Measurements from ENCODE around the gene RTF2. TPM values are rescaled to one million over a fixed set of nuclear protein-coding genes. Genes with fewer than 3 reads are reported as not detected.

Gene RTF2
- total RNA-seq, 1 donor from 2014 or later, result 75.3 TPM

- DNase-seq (ENCODE audit: low read depth, low spot score), result no peak
- H3K4me3 Mint-ChIP-seq, result no peak overlapping the region
- TF ChIP-seq CTCF (conservative IDR thresholded peaks at IDR 0.05), result no peak
- H3K27me3 Mint-ChIP-seq (ENCODE audit: low read depth), result no peaks in the 10 kb centered on the region
- H3K27ac Mint-ChIP-seq (ENCODE audit: unreplicated experiment), result no peak overlapping the region
- no peaks in the 10 kb centered on the region for H3K36me3 Mint-ChIP-seq (ENCODE audit: low read depth)
- H3K9me3 Mint-ChIP-seq, result no peaks in the 10 kb centered on the region
- H3K4me1 Mint-ChIP-seq, result no peaks in the 10 kb centered on the region
Observed at GRCh38 chr20:56511926-56512325, 43.5 kb downstream of the RTF2 start.

- Mint-ChIP-seq H3K4me1 (no peaks in the 10 kb centered on the region), H3K4me3 (no peak overlapping the region), H3K9me3 (no peaks in the 10 kb centered on the region), H3K27me3 (ENCODE audit: low read depth) (no peaks in the 10 kb centered on the region), H3K36me3 (ENCODE audit: low read depth) (peaks cover 4% of the 10 kb centered on the region), H3K27ac (ENCODE audit: unreplicated experiment) (no peak overlapping the region)
- no peak for DNase-seq (ENCODE audit: low read depth, low spot score)
- TF ChIP-seq CTCF (conservative IDR thresholded peaks at IDR 0.05), result no peak
Observed at GRCh38 chr20:56513161-56514150, 45.0 kb downstream of the RTF2 start.

GRCh38 chr20:56516631-56517030 lies 48.2 kb downstream of the RTF2 start:
- no peak for DNase-seq (ENCODE audit: low read depth, low spot score)
- Mint-ChIP-seq H3K36me3 (ENCODE audit: low read depth) (peaks cover 28% of the 10 kb centered on the region), H3K27ac (ENCODE audit: unreplicated experiment) (no peak overlapping the region), H3K9me3 (peaks cover 8% of the 10 kb centered on the region), H3K4me1 (no peaks in the 10 kb centered on the region), H3K4me3 (no peak overlapping the region), H3K27me3 (ENCODE audit: low read depth) (no peaks in the 10 kb centered on the region)
- no peak for TF ChIP-seq CTCF (conservative IDR thresholded peaks at IDR 0.05)

- no peak for DNase-seq (ENCODE audit: low read depth, low spot score)
- H3K36me3 Mint-ChIP-seq (ENCODE audit: low read depth), result peaks cover 29% of the 10 kb centered on the region
- no peaks in the 10 kb centered on the region for H3K4me1 Mint-ChIP-seq
- peaks cover 8% of the 10 kb centered on the region for H3K9me3 Mint-ChIP-seq
- no peak overlapping the region for H3K4me3 Mint-ChIP-seq
- no peak overlapping the region for H3K27ac Mint-ChIP-seq (ENCODE audit: unreplicated experiment)
- H3K27me3 Mint-ChIP-seq (ENCODE audit: low read depth), result no peaks in the 10 kb centered on the region
- no peak for TF ChIP-seq CTCF (conservative IDR thresholded peaks at IDR 0.05)
Observed at GRCh38 chr20:56517211-56517610, 48.8 kb downstream of the RTF2 start.

- peaks cover 29% of the 10 kb centered on the region for H3K36me3 Mint-ChIP-seq (ENCODE audit: low read depth)
- no peaks in the 10 kb centered on the region for H3K4me1 Mint-ChIP-seq
Observed at GRCh38 chr20:56517641-56518040, 49.2 kb downstream of the RTF2 start.

More at GRCh38 chr20:56517641-56518040, 49.2 kb downstream of the RTF2 start:
- H3K4me3 Mint-ChIP-seq, result no peak overlapping the region
- no peak for TF ChIP-seq CTCF (conservative IDR thresholded peaks at IDR 0.05)
- peaks cover 8% of the 10 kb centered on the region for H3K9me3 Mint-ChIP-seq
- DNase-seq (ENCODE audit: low read depth, low spot score), result no peak
- no peaks in the 10 kb centered on the region for H3K27me3 Mint-ChIP-seq (ENCODE audit: low read depth)
- H3K27ac Mint-ChIP-seq (ENCODE audit: unreplicated experiment), result no peak overlapping the region
